Kidney (tissue), 14 donors: ENCODE results near the gene MMP19. TPM values are rescaled to one million over a fixed set of nuclear protein-coding genes. Genes with fewer than 3 reads are reported as not detected.
A peak's percentile ranks its signal among the peaks of the same experiment; 100 is the strongest.
"Not testable (repeated sequence)": the region's sequence is repeated elsewhere in the genome, so short reads cannot be mapped to it uniquely, and the experiment has no call there.

ENCODE experiments used
- DNase-seq, 5 donors: peaks; one replicate each; pipeline ENCODE4 v3.0.0-alpha.2; 2013 to 2020
- FAIRE-seq: peaks from 2 replicates; lab custom pipeline; 2012; peaks lifted over from hg19 to GRCh38; lab: Jason Lieb, UNC
- H3K27ac ChIP-seq, 2 donors: one replicate each; pipeline ENCODE4 v1.7.0; 2013; ENCODE audit warnings: low read depth in 2 of 2, low read length in 2 of 2, inconsistent platforms in 1 of 2
- H3K27me3 ChIP-seq: one replicate; pipeline ENCODE4 v1.7.1; 2013; ENCODE audit warnings: low read length, inconsistent platforms; ENCODE audit not compliant: control insufficient read depth, insufficient read depth
- H3K36me3 ChIP-seq, 3 donors: one replicate each; pipeline versions ENCODE4 v1.7.0 to v1.7.1; 2013; ENCODE audit warnings: low read length in 3 of 3, control low read depth in 1 of 3, inconsistent platforms in 1 of 3; ENCODE audit not compliant: insufficient read depth in 3 of 3, control insufficient read depth in 2 of 3
- H3K4me1 ChIP-seq, 3 donors: one replicate each; pipeline versions ENCODE4 v1.7.0 to v1.7.1; 2013; ENCODE audit warnings: low read length in 3 of 3, inconsistent platforms in 1 of 3, low read depth in 1 of 3; ENCODE audit not compliant: control insufficient read depth in 2 of 3, insufficient read depth in 2 of 3
- H3K4me3 ChIP-seq, 3 donors: one replicate each; pipeline versions ENCODE4 v1.7.0 to v1.8.1; 2013; ENCODE audit warnings: low read length in 3 of 3, control low read depth in 1 of 3, inconsistent platforms in 1 of 3
- H3K9ac ChIP-seq, 3 donors: one replicate each; pipeline versions ENCODE4 v1.7.0 to v1.7.1; 2013; ENCODE audit warnings: low read length in 3 of 3, control low read depth in 1 of 3, inconsistent platforms in 1 of 3
- H3K9me3 ChIP-seq, 3 donors: one replicate each; pipeline versions ENCODE4 v1.7.0 to v1.7.1; 2013; ENCODE audit warnings: low read length in 3 of 3, control low read depth in 1 of 3, inconsistent platforms in 1 of 3; ENCODE audit not compliant: control insufficient read depth in 2 of 3, insufficient read depth in 1 of 3
- CTCF ChIP-seq: IDR thresholded peaks from 3 replicates; pipeline ENCODE4 v1.5.1; 2012; ENCODE audit warnings: mild to moderate bottlenecking, moderate library complexity, borderline replicate concordance; ENCODE audit not compliant: insufficient read depth; ENCODE audit errors: extremely low read depth
- intact Hi-C: fragments of 100-400 bp; cut with DNase I; formaldehyde crosslinking; loops from one replicate; pipeline ENCODE4 v1.11.1; 2022
- polyA plus RNA-seq: library from polyadenylated mRNA; stranded (reverse); fragments of 350-450 nt; fragmentation: Illumina TruSeq; extraction: RNeasy Lipid Tissue Mini Kit (QIAGEN cat#74804); gene quantifications from one replicate; pipeline ENCODE4 v1.2.3, GENCODE V29; 2014; ENCODE audit warnings: low read depth, low replicate concordance; ENCODE audit not compliant: insufficient read depth
- total RNA-seq: library from RNA; stranded (reverse); fragmentation: NEBNext Ultra II Directional; extraction: Animal tissue kit (Norgen Biotek cat#: 25700); gene quantifications from one replicate; pipeline ENCODE4 v1.2.1, GENCODE V29; 2021
- donor health status: control.
- donor health status: control.
- donor health status: control.
- donor health status: control.
- donor health status: control.
- donor health status: DM: yes; HTN: yes; CAD: no.
- donor health status: Normal renal cell carcinoma (clear cell type).

Gene MMP19
- total and polyA plus RNA-seq, 2 donors from 2014 or later, result 2.0 to 8.8 TPM

- intact Hi-C loops, result no loop called here
- Histone ChIP-seq H3K4me3 (no peak overlapping the region), H3K36me3 (no peaks in the 10 kb centered on the region), H3K9ac (no peak overlapping the region), H3K4me1 (no peaks in the 10 kb centered on the region), H3K27ac (no peak overlapping the region), H3K27me3 (no peaks in the 10 kb centered on the region), H3K9me3 (no peaks in the 10 kb centered on the region)
- no peak for TF ChIP-seq CTCF
- FAIRE-seq (no peak), DNase-seq (no peak)
Observed at GRCh38 chr12:55838361-55838760, 4.4 kb downstream of the MMP19 start.

DNA sequence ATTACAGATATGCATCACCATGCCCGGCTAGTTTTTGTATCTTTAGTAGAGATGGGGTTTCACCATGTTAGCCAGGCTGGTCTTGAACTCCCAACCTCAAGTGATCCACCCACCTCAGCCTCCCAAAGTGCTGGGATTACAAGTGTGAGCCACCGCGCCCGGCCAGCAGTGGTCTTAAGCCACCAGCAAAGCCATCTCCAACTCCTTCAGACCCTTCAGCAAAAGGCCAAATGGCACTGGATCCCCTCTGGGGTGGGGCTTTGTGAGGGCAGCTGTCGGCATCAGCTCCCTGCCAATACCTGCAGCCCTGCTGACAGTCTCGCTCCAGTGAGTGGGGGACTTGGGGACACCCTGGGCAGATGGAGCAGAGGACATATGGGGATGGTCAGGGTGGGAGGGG is 8.3 kb downstream of the MMP19 start:
- H3K27ac ChIP-seq, H3K9ac ChIP-seq, H3K9me3 ChIP-seq, H3K27me3 ChIP-seq, DNase-seq, FAIRE-seq, H3K4me3 ChIP-seq, H3K4me1 ChIP-seq, H3K36me3 ChIP-seq, intact Hi-C loops: not testable (repeated sequence)

GRCh38 chr12:55833056-55833455 is 9.7 kb downstream of the MMP19 start:
- H3K27ac ChIP-seq, result no peak overlapping the region
- intact Hi-C loops, result no loop called here
- H3K9me3 ChIP-seq, result no peaks in the 10 kb centered on the region
- H3K9ac ChIP-seq, result no peak overlapping the region
- H3K36me3 ChIP-seq, result no peaks in the 10 kb centered on the region
- H3K4me1 ChIP-seq, result peaks cover 0 to 7% (median 4%) of the 10 kb centered on the region in 3 donors
- H3K27me3 ChIP-seq, result no peaks in the 10 kb centered on the region
- H3K4me3 ChIP-seq, result no peak overlapping the region
- no peak for FAIRE-seq
- no peak for DNase-seq
- TF ChIP-seq CTCF, result no peak

- no peak for TF ChIP-seq CTCF
- FAIRE-seq (no peak), DNase-seq (peak in 1 of 5 donors; percentile 40)
- Histone ChIP-seq H3K36me3 (no peaks in the 10 kb centered on the region), H3K9me3 (no peaks in the 10 kb centered on the region), H3K4me3 (peak overlapping the region; percentile 95 to 97 (median 97)), H3K27ac (peak overlapping the region in 1 of 2 donors; percentile 2), H3K9ac (peak overlapping the region in 2 of 3 donors; percentile 87 to 92), H3K4me1 (peaks cover 0 to 16% (median 4%) of the 10 kb centered on the region in 3 donors), H3K27me3 (no peaks in the 10 kb centered on the region)
- intact Hi-C loops, result no loop called here
Observed at GRCh38 chr12:55831447-55831815, 11.3 kb downstream of the MMP19 start.
